K562 (cell line): Measurements from ENCODE around the gene CEP70.

Source experiments
- CBX3 ChIP-seq, 2 experiments: IDR thresholded peaks; 1 replicate in 1 of 2; 2 replicates in 1 of 2; pipeline ENCODE4 v1.6.1; 2012; ENCODE audit warnings: inconsistent platforms in 2 of 2, low read length in 2 of 2, borderline replicate concordance in 1 of 2, control low read depth in 1 of 2
- GATA2 ChIP-seq: sonication (generic); formaldehyde crosslinking; IDR thresholded peaks from 2 replicates; pipeline ENCODE4 v1.4.0; 2020; ENCODE audit warnings: mild to moderate bottlenecking, missing genetic modification reagents
- NFIC ChIP-seq: fragments of 450-650 bp; IDR thresholded peaks from 2 replicates; pipeline ENCODE4 v1.6.1; 2017; ENCODE audit warnings: mild to moderate bottlenecking, inconsistent platforms
- RHOXF2B ChIP-seq: fragments of 250-450 bp; sonication (Bioruptor Pico); conservative IDR thresholded peaks from 2 replicates; pipeline ENCODE4 v1.5.1; 2021
- ZFX ChIP-seq: sonication (generic); formaldehyde crosslinking; IDR thresholded peaks from 2 replicates; pipeline ENCODE4 v1.8.0; 2022; ENCODE audit warnings: mild to moderate bottlenecking, missing genetic modification reagents, moderate library complexity
- ZNF197 ChIP-seq: fragments of 200-800 bp; sonication (Bioruptor generic); IDR thresholded peaks from 2 replicates; pipeline ENCODE4 v1.6.1; 2016; ENCODE audit warnings: low read depth, missing genetic modification characterization, missing compliant biosample characterization
- ZSCAN29 ChIP-seq: fragments of 450-650 bp; IDR thresholded peaks from 2 replicates; pipeline ENCODE4 v1.6.1; 2017
- TF ChIP-seq, protein P1 (sequence below): sonication (generic); formaldehyde crosslinking; IDR thresholded peaks from 2 replicates; pipeline ENCODE4 v1.8.1; 2022; ENCODE audit warnings: missing genetic modification reagents

DNA sequence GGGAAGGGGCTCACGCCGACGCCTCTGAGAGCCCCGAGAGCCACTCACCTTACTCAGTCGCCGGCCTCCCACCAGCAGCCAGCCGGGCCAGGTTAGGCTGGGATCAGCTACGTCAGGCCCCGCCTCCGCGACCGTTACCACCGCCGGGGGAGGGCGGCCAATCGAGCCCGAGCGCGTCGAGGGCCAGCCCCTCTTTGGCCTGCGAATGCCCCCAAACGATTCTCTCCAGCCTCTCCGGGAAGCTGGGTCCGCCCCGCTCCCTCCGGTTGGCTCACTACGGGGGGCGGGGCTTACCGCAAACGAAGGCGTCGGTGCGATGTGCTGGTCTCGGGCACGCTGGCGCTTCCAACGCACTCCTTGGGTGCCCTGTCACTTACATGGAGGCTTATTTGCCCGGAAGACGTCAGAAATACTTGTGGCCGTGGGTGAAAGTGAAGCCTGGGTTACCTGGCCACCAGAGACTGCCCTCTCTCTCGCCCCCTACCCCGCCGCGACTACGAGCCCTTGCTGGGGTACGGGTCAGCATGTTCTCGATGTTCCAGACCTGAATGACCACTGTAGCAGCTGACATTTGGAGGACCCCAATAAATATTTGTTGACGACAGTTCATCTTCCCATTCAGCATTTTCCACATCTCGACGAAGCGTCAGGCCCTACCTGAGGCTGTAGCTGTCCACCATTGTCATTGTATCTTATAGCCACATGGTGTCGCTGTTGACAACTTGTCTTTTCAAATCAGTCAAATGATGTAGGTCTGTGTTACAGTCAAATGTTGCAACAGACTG is at the start of gene CEP70:
- TF ChIP-seq GATA2 (no peak), ZFX (CRISPR knock-in tag) (peak; percentile 90), ZNF197 (no peak), ZSCAN29 (no peak), CBX3 (IDR thresholded peaks at IDR 0.05; ENCODE audit: borderline replicate concordance in 1 of 2, low read length in 2 of 2) (peak in 1 of 2 experiments; percentile 53; a peak in 2 of 3 replicates), RHOXF2B (no peak), NFIC (0 out of 2 replicates have a peak, but pooled peaks have one; percentile 14)
- TF ChIP-seq, protein P1, sequence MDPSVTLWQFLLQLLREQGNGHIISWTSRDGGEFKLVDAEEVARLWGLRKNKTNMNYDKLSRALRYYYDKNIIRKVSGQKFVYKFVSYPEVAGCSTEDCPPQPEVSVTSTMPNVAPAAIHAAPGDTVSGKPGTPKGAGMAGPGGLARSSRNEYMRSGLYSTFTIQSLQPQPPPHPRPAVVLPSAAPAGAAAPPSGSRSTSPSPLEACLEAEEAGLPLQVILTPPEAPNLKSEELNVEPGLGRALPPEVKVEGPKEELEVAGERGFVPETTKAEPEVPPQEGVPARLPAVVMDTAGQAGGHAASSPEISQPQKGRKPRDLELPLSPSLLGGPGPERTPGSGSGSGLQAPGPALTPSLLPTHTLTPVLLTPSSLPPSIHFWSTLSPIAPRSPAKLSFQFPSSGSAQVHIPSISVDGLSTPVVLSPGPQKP = no peak
